Heart left ventricle (tissue), 13 donors: Measurements from ENCODE around the gene INPP4A.

Experiments
- POLR2A ChIP-seq, 2 donors: fragments of 450-650 bp; IDR thresholded peaks; one replicate each; pipeline ENCODE4 v1.6.1; 2017; ENCODE audit warnings: antibody characterized with exemption in 2 of 2, mild to moderate bottlenecking in 2 of 2, moderate library complexity in 2 of 2
- TF ChIP-seq, protein P1 (sequence below), 12 donors: fragments of 200-600 bp; sonication (generic) in 4 of 12; IDR thresholded peaks; one replicate each; pipeline versions ENCODE4 v1.5.0 to v1.8.0; 2018 to 2022; ENCODE audit warnings: antibody characterized with exemption in 12 of 12, mild to moderate bottlenecking in 5 of 12
- donor health status: ischemic (EF 13 %, LVEDD 7.1; RV severe dilation, severe dysfunction).
- donor health status: DM: no; HTN: yes; CAD: no.
- donor health status: DM: no; HTN: no; CAD: no.
- donor health status: ischemic (EF 25% LVEDD 6.9; RV normal size, moderate dysfunction).
- donor health status: ischemic (EF 25% LVEDD 5.7; RV mildly dilated, moderate dysfunction).
- donor health status: ischemic (EF 35%, LVEDD 5.7; RV mildly dilated, moderate dysfunction).
- donor health status: nonischemic (EF 11% LVEDD 7.7; RV severe dilation, severe dysfunction).
- donor health status: DM: yes; HTN: yes; CAD: no.
- donor health status: PGD.
- donor health status: ischemic (EF 29% LVEDD 5.4; RV normal size, mild dysfunction).
- donor health status: nonischemic (EF 23%, LVEDD 6.1; RV moderate dilation, normal function).

DNA sequence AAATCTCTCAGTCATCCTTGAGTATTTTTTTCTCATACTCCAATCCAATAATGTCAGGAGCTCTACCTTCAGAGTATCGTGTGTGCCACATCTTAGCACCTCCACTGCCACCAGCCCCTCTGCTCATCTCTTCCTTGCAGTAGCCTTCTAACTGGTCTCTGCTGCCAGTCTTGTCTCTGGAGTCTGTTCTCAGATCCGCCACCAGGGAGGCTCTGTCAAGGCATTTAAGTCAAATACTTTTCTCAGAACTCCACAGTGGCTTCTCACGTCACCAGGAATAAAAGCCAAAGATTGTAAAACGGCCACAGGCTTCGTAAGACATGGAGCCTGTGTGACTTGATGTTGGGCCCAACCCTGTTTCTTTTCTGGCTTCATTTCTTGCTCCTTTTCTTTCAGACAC lies 170.8 kb downstream of the INPP4A start:
- no peak for TF ChIP-seq POLR2A (IDR thresholded peaks at IDR 0.05)
- TF ChIP-seq, protein P1, sequence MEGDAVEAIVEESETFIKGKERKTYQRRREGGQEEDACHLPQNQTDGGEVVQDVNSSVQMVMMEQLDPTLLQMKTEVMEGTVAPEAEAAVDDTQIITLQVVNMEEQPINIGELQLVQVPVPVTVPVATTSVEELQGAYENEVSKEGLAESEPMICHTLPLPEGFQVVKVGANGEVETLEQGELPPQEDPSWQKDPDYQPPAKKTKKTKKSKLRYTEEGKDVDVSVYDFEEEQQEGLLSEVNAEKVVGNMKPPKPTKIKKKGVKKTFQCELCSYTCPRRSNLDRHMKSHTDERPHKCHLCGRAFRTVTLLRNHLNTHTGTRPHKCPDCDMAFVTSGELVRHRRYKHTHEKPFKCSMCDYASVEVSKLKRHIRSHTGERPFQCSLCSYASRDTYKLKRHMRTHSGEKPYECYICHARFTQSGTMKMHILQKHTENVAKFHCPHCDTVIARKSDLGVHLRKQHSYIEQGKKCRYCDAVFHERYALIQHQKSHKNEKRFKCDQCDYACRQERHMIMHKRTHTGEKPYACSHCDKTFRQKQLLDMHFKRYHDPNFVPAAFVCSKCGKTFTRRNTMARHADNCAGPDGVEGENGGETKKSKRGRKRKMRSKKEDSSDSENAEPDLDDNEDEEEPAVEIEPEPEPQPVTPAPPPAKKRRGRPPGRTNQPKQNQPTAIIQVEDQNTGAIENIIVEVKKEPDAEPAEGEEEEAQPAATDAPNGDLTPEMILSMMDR (IDR thresholded peaks at IDR 0.05), result no peak
